HUDEP-2 (cell line): ENCODE results near the gene AGAP1.
"Not testable (repeated sequence)": the region's sequence is repeated elsewhere in the genome, so short reads cannot be mapped to it uniquely, and the experiment has no call there.

Source experiments
- DNase-seq, 76 experiments: peaks; one replicate each; lab custom pipeline; 2025; ENCODE audit not compliant: unreplicated experiment in 76 of 76; lab: John Stamatoyannopoulos, UW

Gene AGAP1

GRCh38 chr2:236119476-236119875, 625.6 kb downstream of the AGAP1 start:
- DNase-seq: no peak

- no peak for DNase-seq
These were observed 626.3 kb downstream of the AGAP1 start for GRCh38 chr2:236120141-236120601.

GRCh38 chr2:236120829-236121228, 627.0 kb downstream of the AGAP1 start:
- no peak for DNase-seq

GRCh38 chr2:236121546-236121945, 627.7 kb downstream of the AGAP1 start:
- DNase-seq: peak in 1 of 76 experiments; percentile 17

GRCh38 chr2:236122236-236122635, 628.4 kb downstream of the AGAP1 start:
- DNase-seq: no peak

GRCh38 chr2:236123716-236124115, 629.9 kb downstream of the AGAP1 start:
- no peak for DNase-seq

GRCh38 chr2:236124182-236124893, 630.5 kb downstream of the AGAP1 start:
- DNase-seq: no peak

GRCh38 chr2:236125541-236125940, 631.7 kb downstream of the AGAP1 start:
- no peak for DNase-seq

- no peak for DNase-seq
These were observed 633.2 kb downstream of the AGAP1 start for GRCh38 chr2:236127010-236127409.

GRCh38 chr2:236128321-236128720, 634.5 kb downstream of the AGAP1 start:
- no peak for DNase-seq

- no peak for DNase-seq
These were observed 636.1 kb downstream of the AGAP1 start for GRCh38 chr2:236129935-236130334.

GRCh38 chr2:236130349-236130998, 636.6 kb downstream of the AGAP1 start:
- DNase-seq: no peak

- DNase-seq: no peak
These were observed 637.3 kb downstream of the AGAP1 start for GRCh38 chr2:236131073-236131692.

GRCh38 chr2:236133410-236134012, 639.7 kb downstream of the AGAP1 start:
- DNase-seq: no peak

GRCh38 chr2:236136538-236136937, 642.7 kb downstream of the AGAP1 start:
- no peak for DNase-seq

GRCh38 chr2:236137066-236137465, 643.2 kb downstream of the AGAP1 start:
- no peak for DNase-seq

- not testable (repeated sequence) for DNase-seq
These were observed 647.8 kb downstream of the AGAP1 start for GRCh38 chr2:236141616-236142015.

- DNase-seq: no peak
These were observed 650.0 kb downstream of the AGAP1 start for GRCh38 chr2:236143811-236144210.

- DNase-seq: no peak
These were observed 652.6 kb downstream of the AGAP1 start for GRCh38 chr2:236146436-236146835.

- DNase-seq: no peak
These were observed 661.6 kb downstream of the AGAP1 start for GRCh38 chr2:236155406-236155805.

GRCh38 chr2:236156095-236156859, 662.4 kb downstream of the AGAP1 start:
- no peak for DNase-seq
